Measurements from ENCODE around the gene CERS6. TPM values are rescaled to one million over a fixed set of nuclear protein-coding genes. Genes with fewer than 3 reads are reported as not detected.

Gene CERS6
- total and polyA plus RNA-seq, 2 of the 8 experiments (the other 6 are each of a cell fraction or from before 2014, with no cell fraction given), result 6.8 to 28.2 TPM

GRCh38 chr2:168687314-168687713 lies 231.2 kb downstream of the CERS6 start:
- H2BK12ac ChIP-seq (ENCODE audit: low read depth, low read length), result no peak overlapping the region
- no peak overlapping the region for H4K91ac ChIP-seq (replicated peaks; ENCODE audit: insufficient read length, low read length)
- H2BK20ac ChIP-seq (ENCODE audit: low read length), result no peak overlapping the region
- no peak overlapping the region for H4K5ac ChIP-seq (ENCODE audit: insufficient read length, low read depth, low read length)
- TF ChIP-seq CEBPB (IDR thresholded peaks at IDR 0.05; ENCODE audit: low read depth, low read length) (no peak), MAFK (IDR thresholded peaks at IDR 0.05; ENCODE audit: low read depth, low read length) (no peak), SP4 (IDR thresholded peaks at IDR 0.05; ENCODE audit: low read length) (no peak), CTBP2 (IDR thresholded peaks at IDR 0.05; ENCODE audit: borderline replicate concordance, insufficient read depth, insufficient read length, low read length) (no peak), RAD21 (IDR thresholded peaks at IDR 0.05 in 1 of 2, conservative IDR thresholded peaks at IDR 0.05 in 1 of 2; ENCODE audit: low read depth in 2 of 2, low read length in 2 of 2) (peak; percentile 63 to 67), YY1 (IDR thresholded peaks at IDR 0.05; ENCODE audit: low read depth, low read length) (no peak), CTCF (IDR thresholded peaks at IDR 0.05; ENCODE audit: control extremely low read depth in 1 of 3, insufficient read depth in 1 of 3, low read depth in 1 of 3, low read length in 3 of 3) (peak in 2 of 3 experiments; percentile 30 to 40; a peak in 2 of 4 replicates), ATF2 (IDR thresholded peaks at IDR 0.05; ENCODE audit: low read length) (no peak)
- H2AK5ac ChIP-seq (ENCODE audit: low read depth, low read length), result no peak overlapping the region
- FAIRE-seq (no peak), DNase-seq (ENCODE audit: low read depth in 1 of 2, low spot score in 2 of 2) (no peak)
- no peak overlapping the region for H3K4me3 ChIP-seq (ENCODE audit: extremely low read depth in 1 of 4, insufficient read depth in 2 of 4, low read depth in 3 of 4, low read length in 4 of 4)
- H3K27ac ChIP-seq (ENCODE audit: low read depth, low read length), result no peak overlapping the region
- no peak overlapping the region for H3K18ac ChIP-seq (ENCODE audit: extremely low read depth, low read length)
- H3K79me2 ChIP-seq (ENCODE audit: control insufficient read depth in 1 of 2, insufficient read depth in 2 of 2, low read length in 2 of 2), result no peaks in the 10 kb centered on the region
- no peaks in the 10 kb centered on the region for H3K9me3 ChIP-seq (ENCODE audit: insufficient read depth in 2 of 2, low read depth in 1 of 2, low read length in 1 of 2)
- H3K4me1 ChIP-seq (replicated peaks in 1 of 4; ENCODE audit: control insufficient read depth in 3 of 4, insufficient read depth in 4 of 4, low read length in 3 of 4), result peaks cover 0 to 5% (median 0%) of the 10 kb centered on the region in 4 experiments; a peak in 2 of 7 replicates
- no peaks in the 10 kb centered on the region for H3K27me3 ChIP-seq (replicated peaks in 1 of 4; ENCODE audit: control insufficient read depth in 3 of 4, extremely low read depth in 1 of 4, insufficient read depth in 3 of 4, low read length in 3 of 4)
- no peak overlapping the region for H2BK15ac ChIP-seq (ENCODE audit: low read length)
- no peak overlapping the region for H3K9ac ChIP-seq (replicated peaks in 1 of 4; ENCODE audit: extremely low read depth in 1 of 4, low read depth in 3 of 4, low read length in 3 of 4)
- no peaks in the 10 kb centered on the region for H4K20me1 ChIP-seq (replicated peaks in 1 of 2; ENCODE audit: control insufficient read depth in 1 of 2, insufficient read depth in 2 of 2, low read length in 2 of 2)
- H3K23ac ChIP-seq (ENCODE audit: insufficient read length), result no peak overlapping the region
- H3K4ac ChIP-seq (replicated peaks; ENCODE audit: insufficient read length, low read depth, low read length), result no peak overlapping the region
- H2AFZ ChIP-seq (ENCODE audit: low read length), result no peak overlapping the region
- POLR2A ChIA-PET (ENCODE audit: partially characterized antibody), result interaction anchor here (0.8 to 1.0 kb wide), 2 partner anchors 9 to 164 kb away, joined by 4 read pairs; no protein-coding TSS in a partner anchor
- no peak overlapping the region for H2BK120ac ChIP-seq (replicated peaks; ENCODE audit: low read depth, low read length)
- no peak overlapping the region for H3K56ac ChIP-seq (replicated peaks; ENCODE audit: insufficient read length, low read depth, low read length)
- no peak overlapping the region for H2BK5ac ChIP-seq (ENCODE audit: low read depth, low read length)
- no peak overlapping the region for H3K14ac ChIP-seq (ENCODE audit: insufficient read length)
- no peaks in the 10 kb centered on the region; the same call in 1 of the 2 replicates for H3K79me1 ChIP-seq (ENCODE audit: low read depth, low read length)
- CTCF ChIA-PET (ENCODE audit: partially characterized antibody), result interaction anchor here (0.7 to 3.5 kb wide), 16 partner anchors 10 to 343 kb away, joined by 3 to 33 read pairs (median 4); no protein-coding TSS in a partner anchor
- no peak overlapping the region for H4K8ac ChIP-seq (ENCODE audit: extremely low read depth, insufficient read depth, low read length)
- no peak overlapping the region for H3K4me2 ChIP-seq (ENCODE audit: insufficient read depth in 1 of 2, low read depth in 2 of 2, low read length in 2 of 2)
- 71% methylated on average over 3 of the region's 3 CpGs; no CpG with 5 or more reads in 1 of the 2 experiments for WGBS, 2 experiments (ENCODE audit: extremely low coverage in 1 of 2, insufficient coverage in 1 of 2, insufficient read length in 1 of 2, insufficient replicate concordance in 2 of 2, low coverage in 1 of 2, low lambda C conversion rate in 2 of 2, missing lambda C conversion rate in 1 of 2)
- no peaks in the 10 kb centered on the region for H3K36me3 ChIP-seq (ENCODE audit: control insufficient read depth in 2 of 4, insufficient read depth in 4 of 4, low read length in 3 of 4)
- no peaks in the 10 kb centered on the region for H3K23me2 ChIP-seq (ENCODE audit: low read depth, low read length)
